ENCODE data around the gene CCDC8.

DNA sequence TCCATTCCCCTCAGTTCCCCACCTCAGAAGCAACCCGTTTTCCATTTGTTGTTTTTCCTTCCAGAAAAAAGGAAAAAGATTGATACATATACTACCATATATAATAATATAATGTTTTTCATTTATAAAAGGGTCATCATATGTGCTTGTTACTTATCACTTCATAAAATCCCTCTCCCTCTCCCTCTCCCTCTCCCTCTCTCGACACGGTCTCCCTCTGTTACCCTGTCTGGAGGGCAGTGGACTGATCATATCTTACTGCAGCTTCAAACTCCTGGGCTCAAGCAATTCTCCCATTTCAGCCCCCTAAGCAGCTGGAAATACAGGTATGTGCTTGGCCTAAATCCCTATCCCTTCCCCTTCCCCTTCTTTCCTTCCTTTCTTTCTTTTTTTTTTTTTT is 40.9 kb upstream of the CCDC8 start:
- TF ChIP-seq POLR2AphosphoS5 (IDR thresholded peaks at IDR 0.05) (no peak), POLR2A (IDR thresholded peaks at IDR 0.05) (no peak)
- TF ChIP-seq, protein P1, sequence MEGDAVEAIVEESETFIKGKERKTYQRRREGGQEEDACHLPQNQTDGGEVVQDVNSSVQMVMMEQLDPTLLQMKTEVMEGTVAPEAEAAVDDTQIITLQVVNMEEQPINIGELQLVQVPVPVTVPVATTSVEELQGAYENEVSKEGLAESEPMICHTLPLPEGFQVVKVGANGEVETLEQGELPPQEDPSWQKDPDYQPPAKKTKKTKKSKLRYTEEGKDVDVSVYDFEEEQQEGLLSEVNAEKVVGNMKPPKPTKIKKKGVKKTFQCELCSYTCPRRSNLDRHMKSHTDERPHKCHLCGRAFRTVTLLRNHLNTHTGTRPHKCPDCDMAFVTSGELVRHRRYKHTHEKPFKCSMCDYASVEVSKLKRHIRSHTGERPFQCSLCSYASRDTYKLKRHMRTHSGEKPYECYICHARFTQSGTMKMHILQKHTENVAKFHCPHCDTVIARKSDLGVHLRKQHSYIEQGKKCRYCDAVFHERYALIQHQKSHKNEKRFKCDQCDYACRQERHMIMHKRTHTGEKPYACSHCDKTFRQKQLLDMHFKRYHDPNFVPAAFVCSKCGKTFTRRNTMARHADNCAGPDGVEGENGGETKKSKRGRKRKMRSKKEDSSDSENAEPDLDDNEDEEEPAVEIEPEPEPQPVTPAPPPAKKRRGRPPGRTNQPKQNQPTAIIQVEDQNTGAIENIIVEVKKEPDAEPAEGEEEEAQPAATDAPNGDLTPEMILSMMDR (IDR thresholded peaks at IDR 0.05), result no peak

All from upper lobe of left lung (tissue), 4 donors.